Peyer's patch (tissue), 4 donors: ENCODE results near the gene PRMT7. TPM values are rescaled to one million over a fixed set of nuclear protein-coding genes. Genes with fewer than 3 reads are reported as not detected.
A peak's percentile ranks its signal among the peaks of the same experiment; 100 is the strongest.

Experiments
- DNase-seq, 3 donors: peaks; one replicate each; pipeline ENCODE4 v3.0.0-alpha.2; 2017 to 2019
- H3K27ac ChIP-seq, 4 donors: fragments of 200-600 bp; sonication (generic); one replicate each; pipeline ENCODE4 v1.5.1; 2016 to 2019
- H3K27me3 ChIP-seq, 2 donors: fragments of 200-600 bp; sonication (generic); one replicate each; pipeline ENCODE4 v1.5.1; 2019
- H3K36me3 ChIP-seq, 3 donors: fragments of 200-600 bp; sonication (generic); one replicate each; pipeline ENCODE4 v1.5.1; 2016 to 2019
- H3K4me1 ChIP-seq, 4 donors: fragments of 200-600 bp; sonication (generic); one replicate each; pipeline ENCODE4 v1.5.1; 2016 to 2019
- H3K4me3 ChIP-seq, 4 donors: fragments of 200-600 bp; sonication (generic); 1 replicate in 3 of 4; 2 replicates in 1 of 4; pipeline ENCODE4 v1.5.1; 2016 to 2019; ENCODE audit warnings: mild to moderate bottlenecking in 1 of 4
- H3K9me3 ChIP-seq, 4 donors: fragments of 200-600 bp; sonication (generic); one replicate each; pipeline ENCODE4 v1.5.1; 2016 to 2019; ENCODE audit warnings: mild to moderate bottlenecking in 1 of 4
- POLR2A ChIP-seq, 2 donors: fragments of 450-650 bp; IDR thresholded peaks; one replicate each; pipeline ENCODE4 v1.5.1; 2017; ENCODE audit warnings: antibody characterized with exemption in 2 of 2, mild to moderate bottlenecking in 2 of 2, moderate library complexity in 2 of 2
- total RNA-seq, 4 donors: library from RNA; depleted of rRNA; stranded (reverse); fragments of >200 nt; gene quantifications; one replicate each; pipeline ENCODE4 v1.1.0, GENCODE V29; 2016
- TF ChIP-seq, protein P1 (sequence below), 6 experiments: fragments of 450-650 bp in 4 of 6; fragments of 200-600 bp in 2 of 6; sonication (generic) in 1 of 6; IDR thresholded peaks; one replicate each; pipeline ENCODE4 v1.5.1; 2017 to 2019; ENCODE audit warnings: antibody characterized with exemption in 6 of 6, mild to moderate bottlenecking in 3 of 6, moderate library complexity in 1 of 6

PRMT7 gene
- total RNA-seq, 4 donors from 2014 or later: 36.6 to 145 (median 65.0) TPM

DNA sequence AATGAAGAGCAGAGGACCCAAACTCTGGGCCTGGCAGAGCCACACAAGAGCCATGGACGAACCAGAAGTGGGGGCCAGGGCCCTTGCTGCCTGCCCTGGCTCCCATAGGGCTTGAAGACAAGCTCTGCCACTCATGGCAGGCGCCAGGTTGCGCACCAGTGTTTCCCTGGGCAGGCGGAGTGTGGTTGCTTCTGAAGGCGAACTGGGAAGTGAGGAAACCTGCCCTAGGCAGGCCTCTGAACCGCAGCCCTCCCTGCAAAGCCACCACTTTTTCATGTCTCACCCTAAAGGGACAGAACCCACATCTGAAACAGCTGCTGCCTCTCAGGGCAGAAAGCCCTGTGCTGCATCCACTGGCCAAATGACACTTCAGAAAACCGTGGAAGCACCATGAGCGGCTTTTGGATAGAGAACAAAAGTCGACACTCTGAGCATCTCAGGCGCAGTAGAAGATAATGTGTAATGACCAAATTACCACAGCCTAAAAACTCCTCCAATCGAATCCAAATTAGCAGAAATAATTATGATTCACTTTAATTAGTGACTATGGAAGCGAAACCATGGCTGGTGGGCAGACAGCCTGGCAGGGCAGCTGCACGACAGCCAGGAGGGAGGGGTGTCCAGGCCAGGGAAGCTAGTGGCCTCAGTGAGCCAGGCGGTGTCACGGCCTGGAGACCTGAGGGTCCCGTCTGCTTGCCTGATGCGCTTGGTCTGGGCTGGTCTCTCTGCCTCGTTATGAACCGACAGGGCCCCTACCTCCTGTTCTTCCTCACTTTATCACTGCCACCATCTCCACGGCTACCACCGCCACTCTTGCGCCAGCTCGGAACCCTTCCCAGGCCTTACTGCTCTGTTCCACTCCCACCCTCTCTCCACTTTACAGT is 59.1 kb downstream of the PRMT7 start:
- peak in 2 of 3 donors; percentile 60 to 70 for DNase-seq
- TF ChIP-seq, protein P1, sequence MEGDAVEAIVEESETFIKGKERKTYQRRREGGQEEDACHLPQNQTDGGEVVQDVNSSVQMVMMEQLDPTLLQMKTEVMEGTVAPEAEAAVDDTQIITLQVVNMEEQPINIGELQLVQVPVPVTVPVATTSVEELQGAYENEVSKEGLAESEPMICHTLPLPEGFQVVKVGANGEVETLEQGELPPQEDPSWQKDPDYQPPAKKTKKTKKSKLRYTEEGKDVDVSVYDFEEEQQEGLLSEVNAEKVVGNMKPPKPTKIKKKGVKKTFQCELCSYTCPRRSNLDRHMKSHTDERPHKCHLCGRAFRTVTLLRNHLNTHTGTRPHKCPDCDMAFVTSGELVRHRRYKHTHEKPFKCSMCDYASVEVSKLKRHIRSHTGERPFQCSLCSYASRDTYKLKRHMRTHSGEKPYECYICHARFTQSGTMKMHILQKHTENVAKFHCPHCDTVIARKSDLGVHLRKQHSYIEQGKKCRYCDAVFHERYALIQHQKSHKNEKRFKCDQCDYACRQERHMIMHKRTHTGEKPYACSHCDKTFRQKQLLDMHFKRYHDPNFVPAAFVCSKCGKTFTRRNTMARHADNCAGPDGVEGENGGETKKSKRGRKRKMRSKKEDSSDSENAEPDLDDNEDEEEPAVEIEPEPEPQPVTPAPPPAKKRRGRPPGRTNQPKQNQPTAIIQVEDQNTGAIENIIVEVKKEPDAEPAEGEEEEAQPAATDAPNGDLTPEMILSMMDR (IDR thresholded peaks at IDR 0.05): no peak
- no peak for TF ChIP-seq POLR2A (IDR thresholded peaks at IDR 0.05)
- H3K27me3 ChIP-seq: no peaks in the 10 kb centered on the region
- peaks cover 0 to 25% (median 13%) of the 10 kb centered on the region in 4 donors for H3K4me1 ChIP-seq
- no peaks in the 10 kb centered on the region for H3K9me3 ChIP-seq
- no peak overlapping the region for H3K4me3 ChIP-seq
- peaks cover 0 to 61% (median 0%) of the 10 kb centered on the region in 3 donors for H3K36me3 ChIP-seq
- peak overlapping the region in 1 of 4 donors; percentile 57 for H3K27ac ChIP-seq

- Histone ChIP-seq H3K27ac (peak overlapping the region in 1 of 4 donors; percentile 31), H3K9me3 (no peaks in the 10 kb centered on the region), H3K27me3 (no peaks in the 10 kb centered on the region), H3K4me3 (no peak overlapping the region), H3K36me3 (peaks cover 0 to 61% (median 0%) of the 10 kb centered on the region in 3 donors), H3K4me1 (peaks cover 0 to 20% (median 10%) of the 10 kb centered on the region in 4 donors)
- TF ChIP-seq POLR2A (IDR thresholded peaks at IDR 0.05): no peak
- TF ChIP-seq, protein P1 (IDR thresholded peaks at IDR 0.05): no peak
- DNase-seq: peak in 2 of 3 donors; percentile 67 to 77
Observed at GRCh38 chr16:68370581-68371275, 59.9 kb downstream of the PRMT7 start.

DNA sequence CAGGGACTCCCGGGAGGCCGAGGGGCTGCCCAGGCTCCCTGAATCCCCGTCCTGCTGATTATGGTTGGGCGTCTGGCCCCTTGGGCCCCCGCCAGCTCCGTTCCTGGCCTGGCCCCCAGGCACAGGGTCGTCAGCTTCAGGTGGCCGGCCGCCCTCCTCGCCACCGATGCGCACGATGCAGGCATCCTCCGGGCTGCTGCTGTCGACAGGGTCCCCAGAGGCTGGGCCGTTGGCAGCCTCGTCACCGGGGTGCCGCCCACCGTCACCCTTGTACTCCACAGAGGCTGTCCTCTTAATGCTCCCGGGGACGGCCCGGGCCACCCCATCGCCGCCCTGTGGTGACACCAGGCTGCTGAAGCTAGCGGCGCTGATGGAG is 60.4 kb downstream of the PRMT7 start:
- Histone ChIP-seq H3K4me1 (peaks cover 0 to 20% (median 10%) of the 10 kb centered on the region in 4 donors), H3K9me3 (no peaks in the 10 kb centered on the region), H3K27ac (peak overlapping the region in 1 of 4 donors; percentile 31), H3K4me3 (no peak overlapping the region), H3K36me3 (peaks cover 0 to 61% (median 0%) of the 10 kb centered on the region in 3 donors), H3K27me3 (no peaks in the 10 kb centered on the region)
- no peak for DNase-seq
- TF ChIP-seq, protein P1 (IDR thresholded peaks at IDR 0.05): no peak
- TF ChIP-seq POLR2A (IDR thresholded peaks at IDR 0.05): no peak

- Histone ChIP-seq H3K27ac (no peak overlapping the region), H3K36me3 (peaks cover 0 to 58% (median 0%) of the 10 kb centered on the region in 3 donors), H3K9me3 (no peaks in the 10 kb centered on the region), H3K4me3 (no peak overlapping the region), H3K27me3 (no peaks in the 10 kb centered on the region), H3K4me1 (peaks cover 0 to 20% (median 10%) of the 10 kb centered on the region in 4 donors)
- TF ChIP-seq, protein P1 (IDR thresholded peaks at IDR 0.05): no peak
- TF ChIP-seq POLR2A (IDR thresholded peaks at IDR 0.05): no peak
- no peak for DNase-seq
Observed at GRCh38 chr16:68371706-68372380, 61.0 kb downstream of the PRMT7 start.

- Histone ChIP-seq H3K36me3 (peaks cover 0 to 63% (median 0%) of the 10 kb centered on the region in 3 donors), H3K27me3 (no peaks in the 10 kb centered on the region), H3K4me3 (no peak overlapping the region), H3K9me3 (no peaks in the 10 kb centered on the region), H3K27ac (no peak overlapping the region), H3K4me1 (peaks cover 0 to 20% (median 10%) of the 10 kb centered on the region in 4 donors)
- DNase-seq: no peak
- TF ChIP-seq POLR2A (IDR thresholded peaks at IDR 0.05): no peak
- TF ChIP-seq, protein P1 (IDR thresholded peaks at IDR 0.05): no peak
Observed at GRCh38 chr16:68372381-68372720, 61.5 kb downstream of the PRMT7 start.
